SK-N-SH (cell line): ENCODE measurements around the gene LEKR1. TPM values are rescaled to one million over a fixed set of nuclear protein-coding genes. Genes with fewer than 3 reads are reported as not detected.

Source experiments
- CTCF ChIA-PET: fragments of 300-600, 350-600 bp; formaldehyde crosslinking; extraction: SDS; loops from one replicate; lab custom pipeline; 2021; lab: Yijun Ruan, JAX
- POLR2A ChIA-PET: fragments of 350-600 bp; sonication (Branson Sonifier 250); formaldehyde crosslinking; extraction: SDS; loops from one replicate; lab custom pipeline; 2020; ENCODE audit warnings: antibody characterized with exemption, inconsistent platforms; lab: Yijun Ruan, JAX
- DNase-seq: peaks from one replicate; pipeline ENCODE4 v3.0.0; 2012
- H2AFZ ChIP-seq: fragments of 200-600 bp; sonication (generic); 2 replicates; pipeline ENCODE4 v1.8.1; 2016; ENCODE audit warnings: antibody characterized with exemption, mild to moderate bottlenecking, low read depth
- H3F3A ChIP-seq: fragments of 200-600 bp; sonication (generic); replicated peaks from 2 replicates; pipeline ENCODE3; 2016; ENCODE audit warnings: antibody characterized with exemption, mild to moderate bottlenecking; ENCODE audit not compliant: insufficient read depth
- H3K27ac ChIP-seq, 2 experiments: fragments of 200-500 bp in 1 of 2; fragments of 200-600 bp in 1 of 2; sonication (Bioruptor generic) in 1 of 2; sonication (generic), shearing (Covaris generic) in 1 of 2; 2 replicates each; pipeline versions ENCODE4 v1.5.1 to v1.6.1; 2014 to 2016; ENCODE audit warnings: low read depth in 2 of 2, inconsistent platforms in 1 of 2, low read length in 1 of 2, mild to moderate bottlenecking in 1 of 2, mixed read lengths in 1 of 2
- H3K27me3 ChIP-seq: fragments of 200-600 bp; sonication (generic), shearing (Covaris generic); 2 replicates; pipeline ENCODE4 v1.6.1; 2016; ENCODE audit warnings: mixed run types; ENCODE audit not compliant: insufficient read depth
- H3K36me3 ChIP-seq, 2 experiments: fragments of 200-500 bp in 1 of 2; fragments of 200-600 bp in 1 of 2; sonication (Bioruptor generic) in 1 of 2; sonication (generic) in 1 of 2; replicated peaks in 1 of 2; 2 replicates each; pipeline versions ENCODE3 to v1.5.1; 2014 to 2016; ENCODE audit warnings: low read length in 1 of 2, mild to moderate bottlenecking in 1 of 2; ENCODE audit not compliant: insufficient read depth in 2 of 2, control insufficient read depth in 1 of 2
- H3K4me1 ChIP-seq, 2 experiments: fragments of 200-500 bp in 1 of 2; fragments of 200-600 bp in 1 of 2; sonication (Bioruptor generic) in 1 of 2; sonication (generic), shearing (Covaris generic) in 1 of 2; 2 replicates each; pipeline versions ENCODE4 v1.5.1 to v1.6.1; 2014 to 2016; ENCODE audit warnings: low read depth in 1 of 2, low read length in 1 of 2, mixed run types in 1 of 2; ENCODE audit not compliant: insufficient read depth in 2 of 2, control insufficient read depth in 1 of 2
- H3K4me2 ChIP-seq: fragments of 200-600 bp; sonication (generic), shearing (Covaris generic); 2 replicates; pipeline ENCODE4 v1.6.1; 2017; ENCODE audit warnings: mixed run types
- H3K4me3 ChIP-seq, 2 experiments: fragments of 200-500 bp in 1 of 2; fragments of 200-600 bp in 1 of 2; sonication (Bioruptor generic) in 1 of 2; sonication (generic), shearing (Covaris generic) in 1 of 2; 2 replicates each; pipeline versions ENCODE4 v1.5.1 to v1.8.1; 2014 to 2016; ENCODE audit warnings: low read depth in 2 of 2, inconsistent platforms in 1 of 2, low read length in 1 of 2, mild to moderate bottlenecking in 1 of 2, mixed read lengths in 1 of 2, moderate library complexity in 1 of 2
- H3K79me2 ChIP-seq: fragments of 200-600 bp; sonication (generic); 2 replicates; pipeline ENCODE4 v1.8.1; 2017; ENCODE audit warnings: mild to moderate bottlenecking; ENCODE audit not compliant: insufficient read depth
- H3K9ac ChIP-seq: fragments of 200-600 bp; sonication (generic); 2 replicates; pipeline ENCODE4 v1.6.1; 2017; ENCODE audit warnings: mixed run types
- H3K9me2 ChIP-seq: fragments of 200-600 bp; sonication (generic); 2 replicates; pipeline ENCODE4 v1.6.1; 2017; ENCODE audit warnings: mixed run types
- H3K9me3 ChIP-seq: fragments of 200-600 bp; sonication (generic); 2 replicates; pipeline ENCODE4 v1.6.1; 2017; ENCODE audit warnings: mixed run types, mild to moderate bottlenecking, moderate library complexity
- H4K20me1 ChIP-seq: fragments of 200-600 bp; sonication (generic); 2 replicates; pipeline ENCODE4 v1.6.1; 2017; ENCODE audit warnings: mild to moderate bottlenecking, mixed run types; ENCODE audit not compliant: insufficient read depth
- CTCF ChIP-seq: fragments of 200-600 bp; sonication (generic); IDR thresholded peaks from 2 replicates; pipeline ENCODE4 v1.6.1; 2017; ENCODE audit warnings: antibody characterized with exemption, mild to moderate bottlenecking, moderate library complexity
- ELF1 ChIP-seq: IDR thresholded peaks from 2 replicates; pipeline ENCODE4 v1.4.0; 2012
- EP300 ChIP-seq, 2 experiments: IDR thresholded peaks; 2 replicates each; pipeline versions ENCODE4 v1.4.0 to v1.6.1; 2012; ENCODE audit warnings: borderline replicate concordance in 1 of 2, low read depth in 1 of 2, low read length in 1 of 2
- GATA2 ChIP-seq: sonication (generic); formaldehyde crosslinking; IDR thresholded peaks from 2 replicates; pipeline ENCODE4 v1.5.0; 2020; ENCODE audit warnings: mild to moderate bottlenecking, missing genetic modification reagents
- JUND ChIP-seq: IDR thresholded peaks from 2 replicates; pipeline ENCODE4 v1.4.0; 2012
- MAX ChIP-seq: IDR thresholded peaks from 2 replicates; pipeline ENCODE4 v1.4.0; 2012; ENCODE audit warnings: low read depth
- MEF2A ChIP-seq: IDR thresholded peaks from 2 replicates; pipeline ENCODE4 v1.4.0; 2012; ENCODE audit warnings: low read depth, borderline replicate concordance
- NFIC ChIP-seq: IDR thresholded peaks from 2 replicates; pipeline ENCODE4 v1.4.0; 2012; ENCODE audit warnings: borderline replicate concordance
- NRF1 ChIP-seq: IDR thresholded peaks from 2 replicates; pipeline ENCODE4 v1.6.1; 2012; ENCODE audit warnings: low read depth, mild to moderate bottlenecking, low read length
- PBX3 ChIP-seq: IDR thresholded peaks from 2 replicates; pipeline ENCODE4; 2012
- POLR2AphosphoS5 ChIP-seq: IDR thresholded peaks from 2 replicates; pipeline ENCODE4 v1.6.1; 2012; ENCODE audit warnings: low read depth, low read length
- RCOR1 ChIP-seq: fragments of 150-350 bp; IDR thresholded peaks from 2 replicates; pipeline ENCODE4 v1.6.1; 2017; ENCODE audit warnings: antibody characterized with exemption, low read length
- REST ChIP-seq: IDR thresholded peaks from 2 replicates; pipeline ENCODE4 v1.6.1; 2012; ENCODE audit warnings: mild to moderate bottlenecking, low read depth, low read length, moderate library complexity
- SIN3A ChIP-seq: IDR thresholded peaks from 2 replicates; pipeline ENCODE4 v1.6.1; 2012; ENCODE audit warnings: low read depth, mild to moderate bottlenecking, low read length, moderate library complexity, borderline replicate concordance
- USF1 ChIP-seq: IDR thresholded peaks from 2 replicates; pipeline ENCODE4 v1.4.0; 2012; ENCODE audit warnings: low read depth, borderline replicate concordance
- YY1 ChIP-seq: IDR thresholded peaks from 2 replicates; pipeline ENCODE4 v1.4.0; 2012; ENCODE audit warnings: low read depth, mild to moderate bottlenecking
- WGBS: methylation state at CpG from one replicate; pipeline ENCODE4 v1.1.6; 2017; ENCODE audit warnings: low lambda C conversion rate; 5-methylcytosine and 5-hydroxymethylcytosine counted together
- polyA plus RNA-seq, 3 experiments: library from polyadenylated mRNA; depleted of rRNA; stranded (reverse); fragments of >200 nt; gene quantifications; 2 replicates each; pipeline ENCODE4 v1.2.3, GENCODE V29; 2012

LEKR1 gene
- polyA plus RNA-seq, 1 of the 3 experiments (the other 2 are of a cell fraction), result 0.30 TPM

GRCh38 chr3:157027861-157028745 is 201.9 kb downstream of the LEKR1 start (continued):
- TF ChIP-seq POLR2AphosphoS5, result no peak
- no peak for TF ChIP-seq USF1

- H3K4me2 ChIP-seq, result no peak overlapping the region
- no peak for DNase-seq
- H4K20me1 ChIP-seq, result no peaks in the 10 kb centered on the region
- no peak overlapping the region for H3K4me3 ChIP-seq
- TF ChIP-seq SIN3A (no peak), EP300 (IDR thresholded peaks at IDR 0.05; ENCODE audit: borderline replicate concordance in 1 of 2, low read depth in 1 of 2, low read length in 1 of 2) (no peak), CTCF (no peak), NRF1 (no peak), PBX3 (no peak), ELF1 (no peak), REST (no peak), GATA2 (no peak), YY1 (no peak), RCOR1 (no peak), NFIC (no peak), MAX (no peak), JUND (no peak), MEF2A (no peak)
- ChIA-PET CTCF (no interaction called here), POLR2A (no interaction called here)
- no peak overlapping the region for H3K27ac ChIP-seq
- H3K9ac ChIP-seq, result no peak overlapping the region
- no peaks in the 10 kb centered on the region for H3K79me2 ChIP-seq
- H3K27me3 ChIP-seq, result no peaks in the 10 kb centered on the region
- no peaks in the 10 kb centered on the region for H3K9me2 ChIP-seq
- no peak overlapping the region for H2AFZ ChIP-seq
- H3F3A ChIP-seq, result no peaks in the 10 kb centered on the region
- no peaks in the 10 kb centered on the region for H3K36me3 ChIP-seq
- H3K4me1 ChIP-seq, result no peaks in the 10 kb centered on the region; a peak in 1 of 4 replicates
- WGBS, result 67% methylated on average over 3 of the region's 3 CpGs
- no peaks in the 10 kb centered on the region for H3K9me3 ChIP-seq
Observed at GRCh38 chr3:157029365-157029790, 203.2 kb downstream of the LEKR1 start.
